Myocyte (in vitro differentiated cells): Measurements from ENCODE around the gene WFIKKN1. TPM values are rescaled to one million over a fixed set of nuclear protein-coding genes. Genes with fewer than 3 reads are reported as not detected.

Source experiments
- DNase-seq: peaks from one replicate; pipeline ENCODE4 v3.0.0-alpha.2; 2012; ENCODE audit warnings: low read depth
- total RNA-seq: library from RNA; depleted of rRNA; stranded (reverse); fragments of >200 nt; gene quantifications from 2 replicates; pipeline ENCODE4 v1.2.3, GENCODE V29; 2014

WFIKKN1 gene
- total RNA-seq, 1 donor from 2014 or later: 0.70 TPM

- no peak for DNase-seq
Observed at GRCh38 chr16:652454-653305, 21.9 kb downstream of the WFIKKN1 start.

DNA sequence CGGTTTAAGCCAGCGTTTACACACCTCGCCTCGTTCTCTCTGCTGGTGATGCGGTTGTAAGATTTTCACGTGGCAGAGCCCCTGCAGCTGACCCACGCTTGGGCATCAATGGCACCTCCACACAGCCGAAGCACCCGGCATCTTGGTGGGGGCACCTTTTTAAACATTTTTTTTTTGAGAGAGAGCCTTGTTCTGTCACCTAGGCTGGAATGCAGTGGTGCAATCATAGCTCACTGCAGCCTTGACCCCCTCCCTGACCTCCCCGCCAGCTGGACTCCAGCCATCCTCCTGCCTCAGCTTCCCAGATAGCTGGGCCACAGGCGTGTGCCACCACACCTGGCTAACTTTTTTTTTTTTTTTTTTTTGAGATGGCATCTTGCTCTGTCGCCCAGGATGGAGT is 23.2 kb downstream of the WFIKKN1 start:
- DNase-seq: no peak

DNA sequence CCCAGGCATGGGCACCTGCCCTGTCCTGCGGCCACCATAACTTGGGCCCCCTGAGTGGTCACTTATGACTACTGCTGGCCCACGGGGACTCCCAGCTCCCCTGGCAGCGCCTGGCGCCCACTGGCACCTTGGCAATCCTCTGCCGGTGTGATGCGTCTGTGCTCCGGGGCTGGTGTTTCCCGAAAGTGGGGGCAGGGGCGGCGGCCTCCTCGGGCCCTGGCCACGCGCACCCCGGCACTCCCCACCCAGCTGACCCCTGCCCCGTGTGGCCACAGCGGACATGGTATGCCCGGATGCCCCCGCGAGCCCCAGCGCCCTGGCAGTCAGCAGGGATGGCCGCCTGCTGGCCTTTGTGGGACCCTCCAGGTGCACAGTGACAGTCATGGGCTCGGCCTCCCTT is 26.7 kb downstream of the WFIKKN1 start:
- no peak for DNase-seq

GRCh38 chr16:658679-659571 is 28.1 kb downstream of the WFIKKN1 start:
- DNase-seq: no peak

DNA sequence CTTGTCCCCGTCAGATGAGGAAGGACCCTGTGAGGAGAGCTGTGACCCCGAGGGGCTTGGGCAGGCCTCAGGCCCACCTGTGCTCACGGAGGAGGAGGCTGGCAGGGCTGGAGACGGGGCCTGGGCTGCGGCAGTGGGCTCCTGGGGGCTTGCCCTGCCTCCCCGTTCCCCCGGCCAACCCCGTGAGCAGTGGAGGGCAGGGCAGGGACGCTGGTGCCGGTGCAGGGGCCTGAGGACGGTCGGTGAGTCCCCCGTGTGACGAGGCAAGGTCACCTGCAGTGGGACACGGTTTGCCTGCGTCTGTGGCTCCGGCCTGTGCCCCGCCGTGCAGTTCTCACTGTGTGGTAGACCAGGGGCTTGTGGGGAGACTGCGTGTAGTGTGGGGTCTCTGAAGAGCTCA is 28.8 kb downstream of the WFIKKN1 start:
- no peak for DNase-seq

DNA sequence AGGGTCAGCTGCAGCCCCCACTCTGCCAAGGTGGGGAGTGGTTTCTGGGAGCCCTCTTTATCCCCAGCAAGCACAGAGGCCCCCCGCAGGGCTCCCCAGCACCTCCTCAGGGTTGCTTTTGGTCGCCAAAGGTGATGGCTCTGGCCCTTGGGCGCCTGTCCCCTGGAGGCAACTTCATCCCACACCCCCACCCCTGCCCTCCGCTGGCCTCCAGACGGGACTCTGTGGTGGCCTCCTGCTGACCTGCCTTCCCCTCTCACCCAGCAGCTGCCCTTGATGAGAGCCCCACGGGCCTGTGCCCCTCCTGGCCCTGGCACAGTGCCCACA is 29.3 kb downstream of the WFIKKN1 start:
- no peak for DNase-seq

GRCh38 chr16:660459-661183 is 29.8 kb downstream of the WFIKKN1 start:
- peak; percentile 65 for DNase-seq

- DNase-seq: no peak
Observed at GRCh38 chr16:661184-661821, 30.5 kb downstream of the WFIKKN1 start.

DNA sequence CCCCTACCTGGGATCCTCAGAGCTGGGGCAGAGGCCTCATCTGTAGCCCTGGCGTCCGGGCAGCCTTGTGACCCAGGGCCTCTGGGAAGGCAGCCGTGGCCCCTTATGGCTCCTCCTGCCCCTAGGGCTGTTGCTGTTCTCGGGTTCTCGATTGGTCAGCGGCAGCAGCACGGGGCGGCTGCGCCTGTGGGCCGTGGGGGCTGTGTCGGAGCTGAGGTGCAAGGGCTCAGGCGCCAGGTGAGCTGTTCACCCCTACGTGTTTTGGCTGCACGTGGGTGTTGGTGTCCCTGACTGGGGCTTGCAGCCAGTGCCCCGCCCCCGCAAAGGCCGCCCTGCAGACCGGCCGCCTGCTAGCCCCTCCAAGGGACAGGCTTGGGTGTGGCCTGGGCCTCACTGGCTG is 31.3 kb downstream of the WFIKKN1 start:
- no peak for DNase-seq

DNA sequence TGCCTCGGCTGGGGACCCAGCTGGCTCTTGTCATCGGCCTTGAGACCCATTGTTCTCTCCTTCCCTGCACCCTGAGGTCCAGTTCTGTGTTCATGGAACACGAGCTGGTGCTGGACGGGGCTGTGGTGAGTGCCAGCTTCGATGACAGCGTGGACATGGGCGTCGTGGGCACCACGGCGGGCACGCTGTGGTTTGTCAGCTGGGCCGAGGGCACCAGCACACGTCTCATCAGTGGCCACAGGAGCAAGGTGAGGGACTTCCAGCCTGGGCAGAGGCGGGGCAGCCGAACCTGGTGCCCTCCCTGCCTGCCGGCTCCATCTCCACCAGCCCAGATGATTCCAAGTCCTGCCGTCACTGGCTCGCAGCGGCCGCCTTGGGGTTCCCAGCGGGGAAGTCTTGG is 31.8 kb downstream of the WFIKKN1 start:
- DNase-seq: no peak

- DNase-seq: no peak
Observed at GRCh38 chr16:666572-666971, 35.8 kb downstream of the WFIKKN1 start.

DNA sequence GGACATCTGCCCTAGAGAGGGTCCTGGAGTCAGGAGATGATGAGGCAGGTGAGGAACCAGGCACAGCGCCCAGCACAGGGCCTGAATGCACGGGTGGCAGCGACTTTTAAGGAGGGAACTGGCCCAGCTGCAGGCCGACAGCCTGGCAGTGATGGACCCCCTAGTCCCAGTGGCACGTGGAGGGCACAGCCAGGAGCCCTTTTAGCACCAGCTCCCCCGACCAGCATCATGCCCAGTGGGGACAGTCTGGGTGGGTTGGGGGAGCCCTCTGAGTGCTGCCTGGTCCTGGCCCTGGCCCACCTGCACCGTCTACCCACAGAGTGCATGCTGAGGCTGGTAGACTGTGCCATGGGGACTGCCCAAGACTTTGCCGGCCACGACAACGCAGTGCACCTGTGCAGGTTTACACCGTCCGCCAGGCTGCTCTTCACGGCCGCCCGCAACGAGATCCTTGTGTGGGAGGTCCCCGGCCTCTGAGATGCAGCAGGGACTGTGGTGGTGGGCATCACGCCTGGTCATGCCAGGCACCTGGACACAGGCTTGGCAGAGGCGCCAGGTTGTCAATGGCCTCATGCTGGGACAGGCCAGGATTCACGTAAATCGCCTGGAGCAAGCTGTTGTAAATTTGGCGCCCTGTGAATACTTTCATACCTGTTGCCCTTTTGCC is 36.5 kb downstream of the WFIKKN1 start:
- DNase-seq: no peak

- DNase-seq: peak; percentile 89
Observed at GRCh38 chr16:667780-668518, 37.2 kb downstream of the WFIKKN1 start, which contains the start of gene RHOT2. Gene RHOT2 (plus strand): TSS chr16:668132. CDS start chr16:668200, 68 bp downstream.

GRCh38 chr16:668519-669171 is 37.9 kb downstream of the WFIKKN1 start:
- no peak for DNase-seq

GRCh38 chr16:669666-670065 is 38.9 kb downstream of the WFIKKN1 start:
- no peak for DNase-seq

- DNase-seq: no peak
Observed at GRCh38 chr16:670485-671352, 39.9 kb downstream of the WFIKKN1 start.

DNA sequence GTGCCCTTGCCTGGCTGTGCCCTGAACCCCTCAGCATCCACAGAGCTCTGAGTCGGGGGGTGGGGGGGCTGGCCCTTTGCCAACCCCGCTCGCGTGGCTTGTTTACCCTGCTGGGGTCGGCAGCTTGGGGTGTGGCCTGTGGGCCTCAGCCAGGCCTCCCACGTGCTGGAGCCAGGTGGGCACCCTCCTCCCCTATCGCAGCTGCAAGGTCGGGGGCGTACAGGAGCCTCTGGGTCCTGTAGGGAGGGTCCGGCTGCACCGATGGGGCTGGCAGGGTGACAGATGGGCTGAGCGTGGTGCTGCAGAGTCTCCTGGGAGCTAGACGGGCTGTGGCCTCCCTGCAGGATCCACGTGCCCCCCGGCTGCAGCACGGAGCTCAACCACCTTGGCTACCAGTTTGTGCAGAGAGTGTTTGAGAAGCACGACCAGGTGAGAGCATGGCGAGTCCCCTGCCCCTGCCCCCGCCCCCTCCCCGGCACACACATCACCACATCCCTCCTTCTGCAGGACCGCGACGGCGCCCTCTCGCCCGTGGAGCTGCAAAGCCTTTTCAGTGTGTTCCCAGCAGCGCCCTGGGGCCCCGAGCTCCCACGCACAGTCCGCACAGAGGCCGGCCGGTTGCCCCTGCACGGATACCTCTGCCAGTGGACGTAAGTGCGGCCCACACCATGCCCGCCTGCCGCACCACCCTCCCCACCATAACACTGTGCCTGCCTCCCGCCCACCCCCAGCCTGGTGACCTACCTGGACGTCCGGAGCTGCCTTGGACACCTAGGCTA is 40.8 kb downstream of the WFIKKN1 start:
- no peak for DNase-seq

DNA sequence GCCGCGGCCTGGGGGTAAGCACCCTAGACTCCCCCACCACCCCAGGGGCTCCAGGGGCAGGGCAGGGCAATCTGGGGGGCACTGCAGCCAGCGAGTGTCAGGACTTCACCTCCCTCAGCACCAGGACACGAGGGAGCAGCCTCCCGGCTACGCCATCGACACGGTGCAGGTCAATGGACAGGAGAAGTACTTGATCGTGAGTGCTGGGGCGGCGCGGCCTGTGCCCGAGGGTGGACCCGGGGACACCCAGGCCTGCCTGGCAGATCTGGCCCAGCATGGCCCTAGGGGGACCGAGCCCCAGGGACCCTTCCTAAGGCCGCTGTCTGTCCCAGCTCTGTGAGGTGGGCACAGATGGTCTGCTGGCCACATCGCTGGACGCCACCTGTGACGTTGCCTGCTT is 41.6 kb downstream of the WFIKKN1 start:
- no peak for DNase-seq
